Liver (tissue), 9 donors: ENCODE data around the gene RELT. TPM values are rescaled to one million over a fixed set of nuclear protein-coding genes. Genes with fewer than 3 reads are reported as not detected.

ENCODE experiments used
- DNase-seq: peaks from one replicate; pipeline ENCODE4 v3.0.0-alpha.2; 2017; ENCODE audit warnings: low spot score
- H3K27ac ChIP-seq, 2 donors: one replicate each; pipeline ENCODE4 v1.7.0; 2013; ENCODE audit warnings: inconsistent platforms in 2 of 2, low read length in 2 of 2, control low read depth in 1 of 2, low read depth in 1 of 2, mild to moderate bottlenecking in 1 of 2
- H3K27me3 ChIP-seq, 4 donors: one replicate each; pipeline versions ENCODE4 v1.6.1 to v1.7.0; 2013; ENCODE audit warnings: low read length in 3 of 4, inconsistent platforms in 1 of 4, mild to moderate bottlenecking in 1 of 4, moderate library complexity in 1 of 4; ENCODE audit not compliant: control insufficient read depth in 4 of 4, insufficient read depth in 4 of 4
- H3K36me3 ChIP-seq, 4 donors: one replicate each; pipeline versions ENCODE4 v1.6.1 to v1.7.0; 2013; ENCODE audit warnings: low read length in 3 of 4, mild to moderate bottlenecking in 3 of 4, low read depth in 1 of 4, moderate library complexity in 1 of 4; ENCODE audit not compliant: control insufficient read depth in 4 of 4, insufficient read depth in 3 of 4
- H3K4me1 ChIP-seq, 4 donors: one replicate each; pipeline versions ENCODE4 v1.6.1 to v1.7.0; 2013; ENCODE audit warnings: low read length in 3 of 4, mild to moderate bottlenecking in 3 of 4, moderate library complexity in 1 of 4; ENCODE audit not compliant: control insufficient read depth in 4 of 4, insufficient read depth in 4 of 4
- H3K4me3 ChIP-seq, 3 donors: one replicate each; pipeline versions ENCODE4 v1.6.1 to v1.7.0; 2013; ENCODE audit warnings: low read length in 3 of 3, control low read depth in 1 of 3, low read depth in 1 of 3, mild to moderate bottlenecking in 1 of 3
- H3K9ac ChIP-seq, 2 donors: one replicate each; pipeline ENCODE4 v1.7.0; 2013; ENCODE audit warnings: low read length in 2 of 2, mild to moderate bottlenecking in 2 of 2, moderate library complexity in 2 of 2, control low read depth in 1 of 2, low read depth in 1 of 2
- H3K9me3 ChIP-seq, 4 donors: one replicate each; pipeline versions ENCODE4 v1.6.1 to v1.7.0; 2013; ENCODE audit warnings: low read length in 3 of 4; ENCODE audit not compliant: control insufficient read depth in 4 of 4
- ATF3 ChIP-seq: IDR thresholded peaks from 2 replicates; pipeline ENCODE4 v1.6.1; 2016; ENCODE audit warnings: antibody characterized with exemption
- CTCF ChIP-seq: fragments of 150-350 bp; IDR thresholded peaks from 2 replicates; pipeline ENCODE4 v1.5.1; 2017; ENCODE audit warnings: improper control_type of control experiment, low read depth, low read length; ENCODE audit not compliant: missing input control
- EGR1 ChIP-seq, 2 donors: IDR thresholded peaks; 2 replicates each; pipeline ENCODE4 v1.6.1; 2016 to 2018; ENCODE audit warnings: antibody characterized with exemption in 2 of 2, low read depth in 2 of 2
- FOXA1 ChIP-seq: IDR thresholded peaks from 2 replicates; pipeline ENCODE4 v1.6.1; 2016; ENCODE audit warnings: antibody characterized with exemption
- FOXA2 ChIP-seq: IDR thresholded peaks from 2 replicates; pipeline ENCODE4 v1.6.1; 2016; ENCODE audit warnings: antibody characterized with exemption
- GABPA ChIP-seq, 2 donors: IDR thresholded peaks in 1 of 2; conservative IDR thresholded peaks in 1 of 2; 2 replicates each; pipeline ENCODE4 v1.6.1; 2016; ENCODE audit warnings: antibody characterized with exemption in 2 of 2, mild to moderate bottlenecking in 1 of 2, moderate library complexity in 1 of 2
- HNF4A ChIP-seq, 2 donors: conservative IDR thresholded peaks; 2 replicates each; pipeline ENCODE4 v1.6.1; 2016; ENCODE audit warnings: antibody characterized with exemption in 2 of 2, mild to moderate bottlenecking in 2 of 2
- HNF4G ChIP-seq: IDR thresholded peaks from 2 replicates; pipeline ENCODE4 v1.6.1; 2016; ENCODE audit warnings: antibody characterized with exemption
- JUND ChIP-seq, 2 donors: IDR thresholded peaks; 2 replicates each; pipeline ENCODE4 v1.6.1; 2016; ENCODE audit warnings: antibody characterized with exemption in 2 of 2
- MAX ChIP-seq: IDR thresholded peaks from 2 replicates; pipeline ENCODE4 v1.6.1; 2016; ENCODE audit warnings: antibody characterized with exemption
- NR2F2 ChIP-seq: IDR thresholded peaks from 2 replicates; pipeline ENCODE4 v1.6.1; 2016; ENCODE audit warnings: antibody characterized with exemption
- RAD21 ChIP-seq, 2 donors: IDR thresholded peaks; 2 replicates each; pipeline ENCODE4 v1.6.1; 2016; ENCODE audit warnings: antibody characterized with exemption in 2 of 2, mild to moderate bottlenecking in 2 of 2
- REST ChIP-seq: IDR thresholded peaks from 2 replicates; pipeline ENCODE4 v1.6.1; 2016; ENCODE audit warnings: antibody characterized with exemption, mild to moderate bottlenecking
- RXRA ChIP-seq, 2 donors: IDR thresholded peaks; 2 replicates each; pipeline ENCODE4 v1.6.1; 2017 to 2018; ENCODE audit warnings: antibody characterized with exemption in 2 of 2, mild to moderate bottlenecking in 1 of 2
- SP1 ChIP-seq: IDR thresholded peaks from 2 replicates; pipeline ENCODE4 v1.6.1; 2018; ENCODE audit warnings: antibody characterized with exemption, mild to moderate bottlenecking
- TAF1 ChIP-seq: conservative IDR thresholded peaks from 2 replicates; pipeline ENCODE4 v1.6.1; 2016; ENCODE audit warnings: antibody characterized with exemption, mild to moderate bottlenecking
- YY1 ChIP-seq: IDR thresholded peaks from 2 replicates; pipeline ENCODE4 v1.6.1; 2016; ENCODE audit warnings: antibody characterized with exemption, mild to moderate bottlenecking
- ZBTB33 ChIP-seq: IDR thresholded peaks from 2 replicates; pipeline ENCODE4 v1.6.1; 2016; ENCODE audit warnings: antibody characterized with exemption
- WGBS: extraction: QIAGEN DNeasy Blood & Tissue Kit; methylation state at CpG from one replicate; pipeline ENCODE4 v1.1.7; 2013; 5-methylcytosine and 5-hydroxymethylcytosine counted together
- polyA plus RNA-seq, 2 donors: library from polyadenylated mRNA; stranded (reverse) in 1 of 2; unstranded in 1 of 2; fragments of 200-250 nt in 1 of 2; fragments of >200 nt in 1 of 2; fragmentation: Nextera tagmentation in 1 of 2; extraction: Ambion mirVana in 1 of 2; gene quantifications; one replicate each; pipeline versions ENCODE4 v1.2.1 to v1.2.3, GENCODE V29; 2013 to 2015
- total RNA-seq, 2 donors: library from RNA; depleted of rRNA; stranded (reverse); fragments of >200 nt; gene quantifications; one replicate each; pipeline ENCODE4 v1.2.3, GENCODE V29; 2014
- donor health status: healthy.
- donor health status: healthy.
- donor health status: healthy.
- donor health status: healthy.
- donor health status: healthy.

Gene RELT
- total and polyA plus RNA-seq, 4 donors = 0.21 to 8.0 (median 2.3) TPM

GRCh38 chr11:73355109-73355508 is 21.1 kb upstream of the RELT start:
- WGBS = 93% methylated on average over 4 of the region's 4 CpGs
- Histone ChIP-seq H3K36me3 (no peaks in the 10 kb centered on the region), H3K9ac (no peak overlapping the region)

More at GRCh38 chr11:73355109-73355508, 21.1 kb upstream of the RELT start:
- Histone ChIP-seq H3K4me1 (peaks cover 0 to 3% (median 1%) of the 10 kb centered on the region in 4 donors), H3K27me3 (no peaks in the 10 kb centered on the region), H3K9me3 (no peaks in the 10 kb centered on the region), H3K4me3 (no peak overlapping the region), H3K27ac (no peak overlapping the region)
- no peak for DNase-seq
- TF ChIP-seq RXRA (IDR thresholded peaks at IDR 0.05) (no peak), MAX (no peak), FOXA1 (no peak), HNF4A (conservative IDR thresholded peaks at IDR 0.05) (no peak), FOXA2 (no peak), HNF4G (no peak), REST (no peak), JUND (IDR thresholded peaks at IDR 0.05) (no peak), SP1 (no peak), TAF1 (no peak), ATF3 (no peak), EGR1 (IDR thresholded peaks at IDR 0.05; ENCODE audit: low read depth in 2 of 2) (no peak), NR2F2 (no peak), CTCF (no peak), RAD21 (IDR thresholded peaks at IDR 0.05) (no peak), YY1 (no peak), ZBTB33 (no peak), GABPA (IDR thresholded peaks at IDR 0.05 in 1 of 2, conservative IDR thresholded peaks at IDR 0.05 in 1 of 2) (no peak)
